ENCODE measurements around the gene P2RX4. TPM values are rescaled to one million over a fixed set of nuclear protein-coding genes. Genes with fewer than 3 reads are reported as not detected.
A peak's percentile ranks its signal among the peaks of the same experiment; 100 is the strongest.

The P2RX4 gene
- total and polyA plus RNA-seq, 9 of the 15 experiments (the other 6 are each of a cell fraction or from before 2014, with no cell fraction given), result 6.6 to 21.5 (median 11.7) TPM

DNA sequence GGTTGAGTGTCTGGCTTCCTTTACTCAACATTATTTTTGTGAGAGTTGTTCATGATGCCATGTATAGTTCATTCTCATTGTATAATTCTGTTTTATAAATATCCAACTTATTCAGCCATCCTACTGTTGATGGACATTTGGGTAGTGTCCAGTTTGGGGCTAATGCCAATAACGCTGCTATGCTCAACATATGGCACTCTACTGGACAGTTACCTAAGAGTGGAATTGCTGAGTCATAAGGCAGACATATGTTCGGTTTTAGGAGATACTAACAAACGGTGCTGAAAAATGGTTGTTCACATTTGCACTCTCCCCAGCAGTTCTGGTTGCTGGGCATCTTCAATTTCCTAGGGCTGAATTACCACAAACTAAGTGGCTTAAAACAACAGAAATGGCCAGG, 28.7 kb upstream of the P2RX4 start (continued):
- TF ChIP-seq, protein P1, sequence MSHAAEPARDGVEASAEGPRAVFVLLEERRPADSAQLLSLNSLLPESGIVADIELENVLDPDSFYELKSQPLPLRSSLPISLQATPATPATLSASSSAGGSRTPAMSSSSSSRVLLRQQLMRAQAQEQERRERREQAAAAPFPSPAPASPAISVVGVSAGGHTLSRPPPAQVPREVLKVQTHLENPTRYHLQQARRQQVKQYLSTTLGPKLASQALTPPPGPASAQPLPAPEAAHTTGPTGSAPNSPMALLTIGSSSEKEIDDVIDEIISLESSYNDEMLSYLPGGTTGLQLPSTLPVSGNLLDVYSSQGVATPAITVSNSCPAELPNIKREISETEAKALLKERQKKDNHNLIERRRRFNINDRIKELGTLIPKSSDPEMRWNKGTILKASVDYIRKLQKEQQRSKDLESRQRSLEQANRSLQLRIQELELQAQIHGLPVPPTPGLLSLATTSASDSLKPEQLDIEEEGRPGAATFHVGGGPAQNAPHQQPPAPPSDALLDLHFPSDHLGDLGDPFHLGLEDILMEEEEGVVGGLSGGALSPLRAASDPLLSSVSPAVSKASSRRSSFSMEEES (CRISPR knock-in tag; IDR thresholded peaks at IDR 0.05), result no peak
- TF ChIP-seq NFE2 (IDR thresholded peaks at IDR 0.05; ENCODE audit: low read depth), result peak; percentile 95
- TF ChIP-seq, protein P2, sequence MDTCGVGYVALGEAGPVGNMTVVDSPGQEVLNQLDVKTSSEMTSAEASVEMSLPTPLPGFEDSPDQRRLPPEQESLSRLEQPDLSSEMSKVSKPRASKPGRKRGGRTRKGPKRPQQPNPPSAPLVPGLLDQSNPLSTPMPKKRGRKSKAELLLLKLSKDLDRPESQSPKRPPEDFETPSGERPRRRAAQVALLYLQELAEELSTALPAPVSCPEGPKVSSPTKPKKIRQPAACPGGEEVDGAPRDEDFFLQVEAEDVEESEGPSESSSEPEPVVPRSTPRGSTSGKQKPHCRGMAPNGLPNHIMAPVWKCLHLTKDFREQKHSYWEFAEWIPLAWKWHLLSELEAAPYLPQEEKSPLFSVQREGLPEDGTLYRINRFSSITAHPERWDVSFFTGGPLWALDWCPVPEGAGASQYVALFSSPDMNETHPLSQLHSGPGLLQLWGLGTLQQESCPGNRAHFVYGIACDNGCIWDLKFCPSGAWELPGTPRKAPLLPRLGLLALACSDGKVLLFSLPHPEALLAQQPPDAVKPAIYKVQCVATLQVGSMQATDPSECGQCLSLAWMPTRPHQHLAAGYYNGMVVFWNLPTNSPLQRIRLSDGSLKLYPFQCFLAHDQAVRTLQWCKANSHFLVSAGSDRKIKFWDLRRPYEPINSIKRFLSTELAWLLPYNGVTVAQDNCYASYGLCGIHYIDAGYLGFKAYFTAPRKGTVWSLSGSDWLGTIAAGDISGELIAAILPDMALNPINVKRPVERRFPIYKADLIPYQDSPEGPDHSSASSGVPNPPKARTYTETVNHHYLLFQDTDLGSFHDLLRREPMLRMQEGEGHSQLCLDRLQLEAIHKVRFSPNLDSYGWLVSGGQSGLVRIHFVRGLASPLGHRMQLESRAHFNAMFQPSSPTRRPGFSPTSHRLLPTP (IDR thresholded peaks at IDR 0.05; ENCODE audit: borderline replicate concordance, extremely low read depth, insufficient read length), result no peak

DNA sequence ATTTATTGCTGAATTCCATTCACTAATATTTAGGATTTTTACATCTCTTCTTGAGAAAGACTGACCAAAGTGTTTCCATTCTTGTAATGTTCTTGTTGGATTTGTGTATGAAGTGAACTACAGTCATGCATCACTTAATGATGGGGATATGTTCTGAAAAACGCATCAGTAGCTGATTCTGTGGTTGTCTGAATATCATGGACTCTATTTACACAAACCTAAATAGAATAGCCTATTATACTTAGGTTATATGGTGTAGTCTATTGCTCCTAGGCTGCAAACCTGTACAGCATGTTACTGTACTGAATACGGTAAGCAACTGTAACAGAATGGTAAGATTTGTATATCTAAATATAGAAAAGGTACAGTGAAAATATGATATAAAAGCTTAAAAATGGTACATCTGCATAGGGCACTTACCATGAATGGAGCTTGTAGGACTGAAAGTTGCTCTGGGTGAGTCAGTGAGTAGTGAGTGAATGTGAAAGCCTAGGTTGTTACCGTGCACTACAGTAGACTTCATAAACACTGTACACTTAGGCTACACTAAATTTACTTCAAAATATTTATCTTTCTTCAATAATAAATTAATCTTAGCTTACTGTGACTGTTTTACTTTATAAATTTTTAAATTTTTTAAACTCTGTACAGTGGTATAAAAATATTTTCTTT, 27.6 kb upstream of the P2RX4 start:
- Histone ChIP-seq H3K4me3 (no peak overlapping the region), H3K4me1 (replicated peaks in 1 of 2; ENCODE audit: control insufficient read depth in 2 of 2, insufficient read depth in 2 of 2, low read length in 2 of 2) (peaks cover 9 to 14% of the 10 kb centered on the region in 2 experiments), H3K9me1 (ENCODE audit: control insufficient read depth, insufficient read depth, low read length) (no peaks in the 10 kb centered on the region), H3K79me2 (ENCODE audit: control insufficient read depth, insufficient read depth, low read length) (no peaks in the 10 kb centered on the region), H3K9me3 (replicated peaks; ENCODE audit: control insufficient read depth, insufficient read depth, low read depth, low read length) (no peaks in the 10 kb centered on the region), H3K4me2 (ENCODE audit: insufficient read depth, low read length) (no peak overlapping the region), H4K20me1 (replicated peaks; ENCODE audit: control insufficient read depth, insufficient read depth, low read length) (no peaks in the 10 kb centered on the region), H3K9ac (ENCODE audit: insufficient read depth in 1 of 2, low read depth in 2 of 2, low read length in 2 of 2) (no peak overlapping the region), H3K27ac (ENCODE audit: extremely low read depth, low read depth, low read length) (no peak overlapping the region), H3K36me3 (ENCODE audit: control insufficient read depth, insufficient read depth, low read length) (no peaks in the 10 kb centered on the region), H2AFZ (ENCODE audit: low read depth, low read length) (no peak overlapping the region), H3K27me3 (ENCODE audit: control insufficient read depth in 2 of 2, insufficient read depth in 2 of 2, low read length in 2 of 2) (no peaks in the 10 kb centered on the region)
- TF ChIP-seq C11orf30 (IDR thresholded peaks at IDR 0.05; ENCODE audit: low read depth), result no peak
- TF ChIP-seq, protein P3, sequence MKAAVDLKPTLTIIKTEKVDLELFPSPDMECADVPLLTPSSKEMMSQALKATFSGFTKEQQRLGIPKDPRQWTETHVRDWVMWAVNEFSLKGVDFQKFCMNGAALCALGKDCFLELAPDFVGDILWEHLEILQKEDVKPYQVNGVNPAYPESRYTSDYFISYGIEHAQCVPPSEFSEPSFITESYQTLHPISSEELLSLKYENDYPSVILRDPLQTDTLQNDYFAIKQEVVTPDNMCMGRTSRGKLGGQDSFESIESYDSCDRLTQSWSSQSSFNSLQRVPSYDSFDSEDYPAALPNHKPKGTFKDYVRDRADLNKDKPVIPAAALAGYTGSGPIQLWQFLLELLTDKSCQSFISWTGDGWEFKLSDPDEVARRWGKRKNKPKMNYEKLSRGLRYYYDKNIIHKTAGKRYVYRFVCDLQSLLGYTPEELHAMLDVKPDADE (conservative IDR thresholded peaks at IDR 0.05; ENCODE audit: control insufficient read depth, low read depth, low read length), result no peak
- no peak for TF ChIP-seq MBD2 (IDR thresholded peaks at IDR 0.05; ENCODE audit: borderline replicate concordance, low read depth)
- TF ChIP-seq ZNF324 (CRISPR knock-in tag; IDR thresholded peaks at IDR 0.05), result peak; percentile 54; the same call in 1 of the 2 replicates
- no peak for TF ChIP-seq ZNF436 (CRISPR knock-in tag; IDR thresholded peaks at IDR 0.05)
- TF ChIP-seq, protein P4, sequence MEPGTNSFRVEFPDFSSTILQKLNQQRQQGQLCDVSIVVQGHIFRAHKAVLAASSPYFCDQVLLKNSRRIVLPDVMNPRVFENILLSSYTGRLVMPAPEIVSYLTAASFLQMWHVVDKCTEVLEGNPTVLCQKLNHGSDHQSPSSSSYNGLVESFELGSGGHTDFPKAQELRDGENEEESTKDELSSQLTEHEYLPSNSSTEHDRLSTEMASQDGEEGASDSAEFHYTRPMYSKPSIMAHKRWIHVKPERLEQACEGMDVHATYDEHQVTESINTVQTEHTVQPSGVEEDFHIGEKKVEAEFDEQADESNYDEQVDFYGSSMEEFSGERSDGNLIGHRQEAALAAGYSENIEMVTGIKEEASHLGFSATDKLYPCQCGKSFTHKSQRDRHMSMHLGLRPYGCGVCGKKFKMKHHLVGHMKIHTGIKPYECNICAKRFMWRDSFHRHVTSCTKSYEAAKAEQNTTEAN (CRISPR knock-in tag; IDR thresholded peaks at IDR 0.05), result no peak
- no peak for TF ChIP-seq SRSF1 (IDR thresholded peaks at IDR 0.05; ENCODE audit: low read depth, low read length)
- in situ Hi-C loops (cut with MboI), result no loop called here
- ChIA-PET CTCF (ENCODE audit: low intra/inter-chr PET ratio) (no interaction called here), POLR2A (interaction anchor here (0.6 to 1.0 kb wide), 2 partner anchors 17 to 385 kb away, joined by 3 read pairs; no protein-coding TSS in a partner anchor)
- BruUV-seq (replicated peaks), result no TSS peak
- intact Hi-C loops (cut with micrococcal nuclease), result no loop called here
- ATAC-seq (no peak), FAIRE-seq (no peak), DNase-seq (ENCODE audit: extremely low read depth in 1 of 4, low spot score in 3 of 4) (no peak)
- WGBS (ENCODE audit: insufficient coverage, low coverage, missing lambda C conversion rate), result 72% methylated on average over 3 of the region's 3 CpGs
